GM18861 (cell line): ENCODE results near the gene PNLDC1.
A peak's percentile ranks its signal among the peaks of the same experiment; 100 is the strongest.
"Not testable (repeated sequence)": the region's sequence is repeated elsewhere in the genome, so short reads cannot be mapped to it uniquely, and the experiment has no call there.

Source experiments
- ATAC-seq: cut with Tn5 transposase; IDR thresholded peaks from one replicate; pipeline ENCODE4 v1.9.1; 2021; ENCODE audit not compliant: unreplicated experiment

Gene PNLDC1

DNA sequence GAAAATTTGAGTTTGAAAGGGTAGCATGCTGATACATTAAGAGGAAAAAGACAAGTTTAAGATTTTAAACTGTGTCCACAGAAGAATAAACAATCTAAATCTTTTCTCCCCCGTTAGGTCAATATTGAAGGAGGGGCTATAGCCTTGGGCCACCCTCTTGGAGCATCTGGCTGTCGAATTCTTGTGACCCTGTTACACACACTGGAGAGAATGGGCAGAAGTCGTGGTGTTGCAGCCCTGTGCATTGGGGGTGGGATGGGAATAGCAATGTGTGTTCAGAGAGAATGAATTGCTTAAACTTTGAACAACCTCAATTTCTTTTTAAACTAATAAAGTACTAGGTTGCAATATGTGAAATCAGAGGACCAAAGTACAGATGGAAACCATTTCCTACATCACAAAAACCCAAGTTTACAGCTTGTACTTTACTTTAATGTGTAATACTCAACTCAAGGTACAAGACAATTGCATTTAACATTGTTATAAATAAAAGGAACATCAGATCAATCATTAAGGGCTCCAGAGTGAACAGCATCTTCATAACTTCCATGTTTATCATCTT is 21.5 kb upstream of the PNLDC1 start:
- no peak for ATAC-seq

DNA sequence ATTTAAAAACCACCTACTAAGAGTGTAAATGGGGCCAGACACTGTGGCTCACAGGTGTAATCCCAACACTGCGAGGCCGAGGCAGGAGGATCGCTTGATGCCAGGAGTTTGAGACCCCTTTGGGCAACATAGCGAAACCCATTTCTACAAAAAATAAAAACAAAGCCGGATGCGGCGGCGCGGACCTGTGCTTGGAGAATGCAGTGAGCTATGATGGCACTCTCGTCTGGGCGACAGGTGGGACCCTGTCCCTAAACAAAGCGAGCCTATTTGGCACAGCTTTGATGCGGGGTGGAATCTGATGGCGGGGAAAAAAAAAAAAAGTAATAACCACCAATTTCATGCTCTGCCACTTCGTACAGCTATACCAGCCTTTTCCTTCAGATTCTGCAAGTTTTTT is 11.8 kb upstream of the PNLDC1 start:
- no peak for ATAC-seq

DNA sequence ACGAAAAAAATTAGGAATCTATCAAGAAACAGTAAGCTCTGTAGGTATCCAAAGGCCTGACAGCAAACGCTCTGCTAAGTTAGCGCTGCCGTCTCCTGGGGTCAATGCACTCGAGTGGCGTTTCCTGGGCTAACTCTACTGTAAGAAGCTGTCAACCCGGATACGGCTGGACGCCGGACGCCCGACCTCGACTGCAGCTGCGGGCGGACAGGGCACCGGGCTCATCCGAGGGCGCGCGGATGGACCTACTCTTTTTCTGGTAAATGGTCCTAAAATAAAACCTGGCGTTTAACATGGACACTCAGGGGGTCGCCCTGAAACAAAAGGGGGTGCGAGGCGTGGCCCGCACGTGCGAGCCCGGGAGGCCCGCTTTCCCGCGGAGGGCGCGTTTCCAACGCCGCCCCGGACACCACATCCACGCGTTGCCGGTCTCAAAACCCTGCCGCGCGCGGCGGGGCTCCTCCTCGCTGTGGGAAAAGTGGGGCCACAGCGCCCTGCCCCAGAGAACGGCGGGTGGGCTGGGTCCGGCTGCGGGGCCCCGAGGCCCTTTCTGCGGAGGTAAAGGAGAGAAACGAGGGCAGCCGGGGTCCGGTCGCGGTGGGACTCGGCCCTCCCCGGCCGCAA is 11.2 kb upstream of the PNLDC1 start:
- ATAC-seq: no peak

DNA sequence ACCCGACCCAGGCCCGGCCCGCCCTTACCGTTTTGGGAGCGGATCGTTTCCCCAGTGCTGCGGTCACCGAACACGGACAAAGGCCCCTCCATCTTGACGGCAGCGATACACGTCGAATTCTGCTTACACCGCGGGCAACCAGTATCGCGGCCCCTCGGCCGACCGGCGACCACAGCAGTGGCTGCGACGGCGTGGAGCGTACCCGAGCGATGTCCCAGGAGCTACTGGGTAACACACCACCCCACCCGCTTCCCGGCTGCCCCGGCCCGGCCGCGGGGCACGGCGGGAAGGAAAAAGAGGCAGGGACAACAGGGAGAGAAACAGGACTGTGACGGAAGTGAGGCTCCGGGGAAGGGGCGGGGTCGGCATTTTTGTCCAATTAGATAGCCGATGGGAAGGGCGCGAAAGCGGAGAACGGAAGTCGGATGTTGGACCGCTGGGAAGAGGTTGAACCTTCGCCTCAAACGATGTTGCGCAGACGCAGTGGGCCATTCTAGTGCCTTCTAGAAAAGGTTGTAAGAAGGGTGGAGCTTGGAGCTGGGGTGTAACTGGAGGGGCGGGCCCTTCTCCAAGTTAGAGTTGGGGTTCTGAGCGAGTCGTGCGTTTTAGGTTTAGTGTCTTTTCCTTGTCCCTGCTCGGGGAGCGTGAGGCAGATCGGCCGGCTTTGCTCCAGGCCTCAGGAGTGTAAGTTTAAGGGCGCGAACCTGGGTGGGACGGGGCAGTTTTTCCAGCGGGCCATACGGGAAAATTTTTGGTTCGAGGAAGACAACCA is 10.5 kb upstream of the PNLDC1 start, which contains the start of gene TCP1:
Gene TCP1 (minus strand): TSS at position 226 of the 772 bp plus-strand sequence. CDS start 134 bp downstream, at position 92.
- peak; percentile 71 for ATAC-seq

DNA sequence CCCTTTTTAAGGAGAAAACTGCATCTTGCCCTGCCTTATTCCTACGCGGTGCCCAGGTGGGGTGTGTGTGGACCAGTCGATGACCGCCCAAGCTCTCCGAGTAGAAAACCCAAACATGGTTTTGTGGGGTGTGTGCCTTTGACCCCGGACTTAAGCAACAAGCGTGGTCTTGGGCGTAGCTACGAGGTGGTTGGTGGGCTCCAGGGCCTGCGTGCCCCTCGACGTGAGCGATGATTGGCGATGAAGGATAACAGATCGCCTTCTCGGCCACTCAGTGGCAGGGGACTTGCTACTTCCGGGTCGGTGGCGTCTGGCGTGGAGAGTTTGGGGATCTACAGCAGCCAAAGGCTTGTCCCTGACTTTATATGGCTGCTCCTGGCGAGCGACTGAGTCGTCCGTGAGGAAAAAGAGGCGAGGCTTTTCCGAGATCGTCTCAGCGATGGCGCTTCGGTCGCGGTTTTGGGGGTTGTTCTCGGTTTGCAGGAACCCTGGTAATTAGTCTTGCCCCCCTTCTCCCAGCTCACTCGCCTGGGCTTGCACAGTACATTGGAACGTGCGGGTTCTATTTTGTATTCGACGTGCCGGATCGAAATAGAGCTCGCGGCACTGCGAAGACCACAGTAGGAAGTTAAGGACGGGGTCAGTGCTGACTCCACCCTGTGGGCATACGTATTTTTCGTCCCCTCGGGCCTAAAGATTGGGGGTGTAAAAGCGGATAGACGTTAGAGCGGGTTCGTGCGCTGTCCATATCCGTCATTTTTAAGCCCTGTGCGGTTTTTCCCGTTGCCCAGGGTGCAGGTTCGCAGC is 9.7 kb upstream of the PNLDC1 start, which contains the start of gene MRPL18:
Gene MRPL18 (plus strand): TSS at position 319 of the 807 bp plus-strand sequence. CDS start 121 bp downstream, at position 440.
- ATAC-seq: peak; percentile 81

DNA sequence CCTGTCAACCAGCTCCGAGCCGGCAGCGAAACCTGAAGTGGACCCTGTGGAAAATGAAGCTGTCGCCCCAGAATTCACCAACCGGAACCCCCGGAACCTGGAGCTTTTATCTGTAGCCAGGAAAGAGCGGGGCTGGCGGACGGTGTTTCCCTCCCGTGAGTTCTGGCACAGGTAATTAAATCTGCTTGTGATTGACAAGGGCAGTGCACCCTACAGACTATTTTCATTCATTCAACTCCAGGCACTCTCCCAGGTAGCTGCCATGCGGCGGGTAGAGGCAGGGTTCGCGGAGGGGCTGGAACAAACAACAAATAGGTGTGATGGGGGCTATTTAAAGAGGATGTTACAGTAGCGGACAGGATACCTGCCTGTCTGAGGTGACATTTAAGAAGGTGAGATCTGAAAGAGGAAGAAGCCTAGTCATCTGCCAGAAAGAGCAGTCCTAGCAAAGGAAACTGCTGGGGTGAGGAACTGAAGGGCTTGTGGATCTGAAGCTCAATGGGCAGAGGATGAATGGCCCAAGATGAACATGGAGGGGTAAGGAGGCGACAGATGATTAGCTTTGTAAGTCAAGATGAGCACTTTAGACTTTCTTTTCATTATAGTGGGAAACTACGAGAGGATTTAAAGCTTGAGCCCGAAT is 9.0 kb upstream of the PNLDC1 start:
- no peak for ATAC-seq

DNA sequence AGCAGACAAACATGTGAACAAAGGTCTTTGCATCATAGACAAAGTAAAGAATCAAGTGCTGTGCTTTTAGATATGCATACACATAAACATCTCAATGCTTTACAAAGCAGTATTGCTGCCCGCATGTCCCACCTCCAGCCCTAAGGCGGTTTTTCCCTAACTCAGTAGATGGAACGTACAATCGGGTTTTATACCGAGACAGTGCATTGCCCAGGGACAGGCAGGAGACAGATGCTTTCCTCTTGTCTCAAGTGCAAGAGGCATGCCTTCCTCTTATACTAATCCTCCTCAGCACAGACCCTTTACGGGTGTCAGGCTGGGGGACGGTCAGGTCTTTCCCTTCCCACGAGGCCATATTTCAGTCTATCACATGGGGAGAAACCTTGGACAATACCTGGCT is 5.1 kb upstream of the PNLDC1 start:
- ATAC-seq: not testable (repeated sequence)

DNA sequence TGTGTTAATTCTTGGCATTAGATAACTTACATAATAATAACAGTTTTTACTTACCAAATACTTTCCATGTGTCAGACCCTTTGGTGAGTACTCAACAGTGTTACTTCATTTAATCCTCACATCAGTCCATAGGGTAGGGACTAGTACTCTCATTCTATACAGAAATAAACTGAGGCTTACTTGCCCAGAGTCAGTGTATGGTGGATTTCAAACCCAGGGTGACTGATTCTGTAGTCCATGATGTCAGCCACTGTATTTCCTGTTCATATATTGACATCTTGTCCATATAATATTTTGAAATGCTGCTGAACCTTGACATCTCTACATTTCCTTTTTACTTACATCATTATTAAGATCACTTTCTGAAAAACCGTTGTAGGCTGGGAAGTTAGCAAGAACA is 2.5 kb upstream of the PNLDC1 start:
- no peak for ATAC-seq

DNA sequence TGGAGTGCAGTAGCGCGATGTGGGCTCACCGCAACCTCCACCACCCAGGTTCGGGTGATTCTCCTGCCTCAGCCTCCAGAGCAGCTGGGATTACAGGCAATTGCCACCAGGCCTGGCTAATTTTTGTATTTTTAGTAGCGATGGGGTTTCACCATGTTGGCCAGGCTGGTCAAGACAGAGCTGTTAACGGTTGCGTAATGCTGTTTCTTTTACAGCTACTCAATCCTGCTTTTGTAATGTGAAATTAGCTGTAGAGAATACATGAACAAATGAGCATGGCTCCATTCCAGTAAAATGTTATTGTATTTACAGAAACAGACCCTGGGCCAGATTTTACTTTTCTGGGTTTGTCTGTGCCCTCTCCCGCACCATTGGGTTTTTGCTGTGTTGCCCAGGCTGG is 1.9 kb downstream of the PNLDC1 start:
- no peak for ATAC-seq

DNA sequence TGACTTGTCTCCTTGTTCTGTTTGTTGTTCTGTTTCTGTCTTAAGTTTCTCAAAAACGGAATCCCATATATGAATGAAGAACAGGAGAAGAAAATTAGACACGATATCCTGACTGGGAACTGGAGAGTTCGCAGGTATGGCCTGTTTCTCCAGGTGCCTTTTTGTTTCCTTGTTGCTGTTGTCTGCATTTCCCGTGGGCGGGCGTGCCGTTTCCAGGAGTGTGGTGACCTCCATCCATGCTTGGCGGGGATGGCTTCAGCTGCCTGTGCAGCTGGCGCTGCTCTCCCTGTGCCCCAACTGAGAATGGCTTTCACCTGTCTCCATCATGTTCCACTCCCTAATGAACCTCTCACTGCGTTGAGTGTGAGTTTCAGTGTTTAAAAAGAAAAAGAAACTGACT is 4.4 kb downstream of the PNLDC1 start:
- ATAC-seq: no peak

DNA sequence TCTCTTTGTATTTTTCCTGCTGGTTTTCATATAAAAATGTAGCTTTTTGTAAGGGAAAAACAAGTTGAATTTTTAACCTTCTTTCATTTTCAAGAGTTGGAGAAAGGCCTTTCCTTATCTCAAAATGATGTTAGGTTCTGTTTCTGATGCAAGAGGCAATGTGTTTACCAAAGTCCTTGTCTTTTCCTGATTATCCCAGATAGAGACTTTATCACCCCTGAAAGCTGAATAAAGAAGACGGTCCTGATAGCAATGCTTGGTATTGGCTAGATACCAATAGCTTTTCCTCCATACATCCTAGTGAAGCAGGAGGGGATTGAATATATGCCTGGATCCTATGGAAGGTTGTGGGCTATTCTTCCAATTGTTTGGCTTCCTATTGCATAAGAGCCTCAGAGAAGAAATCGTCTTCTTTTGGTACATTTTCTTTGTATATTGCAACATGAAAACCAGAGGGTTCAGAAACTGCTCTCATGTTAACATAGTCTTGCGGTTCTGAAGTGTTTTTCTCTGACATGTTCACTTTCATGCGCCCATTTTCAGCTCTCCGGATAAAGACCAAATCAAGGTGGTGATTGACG is 5.5 kb downstream of the PNLDC1 start:
- no peak for ATAC-seq

DNA sequence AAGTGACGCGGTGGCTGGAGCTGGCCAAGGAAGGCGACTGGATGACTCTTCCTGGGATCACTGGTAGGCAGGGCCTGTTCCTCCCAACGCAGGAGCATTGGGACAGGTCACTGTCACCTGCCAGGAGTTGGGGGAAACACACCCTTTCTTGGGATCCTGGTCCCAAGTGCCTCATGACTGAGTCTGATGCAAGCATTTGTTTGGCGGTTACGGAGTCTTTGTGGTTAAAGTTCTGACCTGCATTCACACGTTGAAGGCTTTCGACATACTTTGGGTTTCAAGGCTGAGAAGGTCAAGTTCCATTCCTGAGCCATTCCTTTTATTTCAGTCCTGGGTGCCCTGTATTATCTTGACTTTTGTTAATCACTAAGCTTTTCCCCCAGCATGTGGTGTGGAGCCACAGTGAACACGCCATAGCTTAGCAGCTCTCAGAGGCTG is 6.0 kb downstream of the PNLDC1 start:
- ATAC-seq: no peak

DNA sequence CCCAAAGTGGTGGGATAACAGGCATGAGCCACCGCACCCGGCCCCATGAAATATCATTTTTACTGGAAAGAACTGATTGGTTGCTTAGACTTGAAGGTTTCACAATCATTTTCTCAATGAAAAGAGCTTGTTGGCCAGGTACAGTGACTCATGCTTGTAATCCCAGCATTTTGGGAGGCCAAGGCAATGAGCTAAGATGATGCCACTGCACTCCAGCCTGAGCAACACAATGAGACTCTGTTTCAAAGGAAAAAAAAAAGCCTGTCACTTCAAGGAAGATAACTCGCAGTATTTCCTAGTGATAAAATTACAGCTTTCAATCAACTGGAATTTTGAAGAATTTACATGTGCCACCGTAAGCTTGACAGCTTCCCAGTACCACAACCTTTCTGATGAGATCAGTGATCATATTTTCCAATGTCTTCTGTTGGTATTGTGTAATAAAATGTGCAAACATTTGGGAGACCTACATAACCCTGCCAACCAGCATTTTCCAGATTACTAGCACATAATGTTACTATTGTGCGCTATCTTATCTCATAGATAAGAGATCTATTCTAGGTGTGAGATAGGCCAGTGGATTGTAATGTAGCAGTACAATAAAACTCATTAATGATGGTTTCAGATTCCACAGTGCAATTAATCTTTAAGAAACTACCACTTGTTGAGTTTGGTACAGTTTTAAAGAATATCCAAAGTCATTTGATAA is 7.2 kb downstream of the PNLDC1 start:
- ATAC-seq: no peak

DNA sequence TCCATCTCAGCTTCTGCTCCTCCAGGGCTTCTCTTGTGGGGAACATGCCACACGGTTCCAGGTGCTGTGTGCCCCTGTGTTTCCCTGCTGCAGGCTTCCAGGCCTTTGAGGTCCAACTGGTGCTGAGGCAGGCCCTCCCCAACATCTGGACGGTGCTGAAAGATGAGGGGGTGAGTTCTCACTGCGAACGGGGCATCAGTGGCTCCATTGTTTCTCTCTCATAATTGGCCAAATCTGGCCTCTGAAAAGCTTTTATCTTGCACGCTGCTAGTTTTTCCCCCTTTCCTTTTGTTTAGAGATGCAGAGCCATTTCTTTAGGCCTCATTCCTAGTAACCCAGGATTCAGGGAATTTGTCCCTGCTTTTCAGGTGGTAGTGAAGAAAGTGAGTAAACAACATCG is 8.6 kb downstream of the PNLDC1 start:
- no peak for ATAC-seq

DNA sequence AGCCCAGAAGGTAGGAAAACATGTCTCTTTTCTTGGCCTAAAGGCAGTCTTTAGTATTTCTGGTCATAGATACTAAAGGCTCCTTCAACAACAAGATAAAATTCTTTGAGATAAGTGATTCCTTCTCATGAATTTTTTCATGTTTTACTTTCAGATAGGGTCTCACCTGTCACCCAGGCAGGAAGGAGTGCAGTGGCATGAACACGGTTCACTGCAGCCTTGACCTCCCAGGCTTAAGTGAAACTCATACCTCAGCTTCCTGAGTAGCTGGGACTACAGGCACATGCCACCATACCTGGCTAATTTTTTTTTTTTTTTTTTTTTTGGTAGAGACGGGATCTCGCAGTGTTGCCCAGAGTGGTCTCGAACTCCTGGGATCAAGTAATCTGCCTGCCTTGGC is 9.1 kb downstream of the PNLDC1 start:
- ATAC-seq: no peak

DNA sequence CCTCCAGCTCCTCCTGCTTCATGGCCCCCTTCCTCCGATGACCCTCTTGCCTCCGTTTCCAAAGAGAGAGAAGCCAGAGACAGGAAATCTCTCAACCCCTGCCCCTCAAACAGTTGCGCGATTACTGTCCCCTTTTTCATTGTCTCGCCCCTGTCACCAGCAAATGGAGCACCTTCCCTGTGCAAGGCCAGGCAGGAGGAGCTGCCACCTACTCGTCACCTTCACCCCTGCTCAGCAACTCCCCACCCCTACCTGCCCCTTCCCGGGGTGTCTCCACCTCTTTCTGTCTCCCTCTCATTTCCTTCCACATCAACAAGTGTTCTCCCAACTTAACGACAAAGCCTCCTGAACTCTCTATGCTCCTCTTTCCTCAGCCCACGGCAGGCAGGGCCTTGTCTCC is 13.7 kb downstream of the PNLDC1 start:
- no peak for ATAC-seq

DNA sequence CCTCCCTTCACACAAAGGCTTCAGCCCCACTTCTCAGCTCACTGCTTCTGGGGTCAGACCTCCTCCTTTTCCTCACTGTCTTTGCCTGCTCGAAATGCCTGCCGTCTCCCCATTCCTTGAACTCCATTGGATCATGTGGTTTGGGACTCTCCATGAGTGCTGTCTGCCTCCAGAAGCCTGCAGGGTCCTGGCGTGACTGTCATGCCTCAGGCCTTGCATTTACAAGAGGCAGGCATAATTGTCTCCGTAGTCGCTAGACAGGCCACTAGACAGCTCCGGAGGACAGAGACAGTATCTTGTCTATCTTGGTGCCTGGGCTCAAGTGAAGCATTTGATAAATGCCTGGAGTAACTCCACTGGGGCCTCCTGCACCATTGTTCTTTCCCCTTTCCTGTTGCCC is 15.3 kb downstream of the PNLDC1 start:
- ATAC-seq: no peak

DNA sequence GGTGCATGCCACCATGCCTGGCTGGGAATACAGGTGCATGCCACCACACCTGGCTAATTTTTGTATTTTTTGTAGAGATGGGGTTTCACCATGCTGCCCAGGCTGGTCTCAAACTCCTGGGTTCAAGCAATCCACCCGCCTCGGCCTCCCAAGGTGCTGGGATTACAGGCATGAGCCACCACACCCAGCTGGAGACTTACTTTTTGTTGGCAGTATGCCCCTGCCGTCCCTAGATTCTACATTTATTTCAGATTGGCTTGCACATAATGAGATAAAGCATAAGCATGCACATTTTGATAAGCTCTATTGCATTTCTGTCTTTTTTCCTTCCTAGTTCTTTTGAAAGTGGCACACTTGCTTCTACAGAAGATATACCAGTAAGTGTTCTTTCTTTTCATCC is 16.7 kb downstream of the PNLDC1 start:
- not testable (repeated sequence) for ATAC-seq

DNA sequence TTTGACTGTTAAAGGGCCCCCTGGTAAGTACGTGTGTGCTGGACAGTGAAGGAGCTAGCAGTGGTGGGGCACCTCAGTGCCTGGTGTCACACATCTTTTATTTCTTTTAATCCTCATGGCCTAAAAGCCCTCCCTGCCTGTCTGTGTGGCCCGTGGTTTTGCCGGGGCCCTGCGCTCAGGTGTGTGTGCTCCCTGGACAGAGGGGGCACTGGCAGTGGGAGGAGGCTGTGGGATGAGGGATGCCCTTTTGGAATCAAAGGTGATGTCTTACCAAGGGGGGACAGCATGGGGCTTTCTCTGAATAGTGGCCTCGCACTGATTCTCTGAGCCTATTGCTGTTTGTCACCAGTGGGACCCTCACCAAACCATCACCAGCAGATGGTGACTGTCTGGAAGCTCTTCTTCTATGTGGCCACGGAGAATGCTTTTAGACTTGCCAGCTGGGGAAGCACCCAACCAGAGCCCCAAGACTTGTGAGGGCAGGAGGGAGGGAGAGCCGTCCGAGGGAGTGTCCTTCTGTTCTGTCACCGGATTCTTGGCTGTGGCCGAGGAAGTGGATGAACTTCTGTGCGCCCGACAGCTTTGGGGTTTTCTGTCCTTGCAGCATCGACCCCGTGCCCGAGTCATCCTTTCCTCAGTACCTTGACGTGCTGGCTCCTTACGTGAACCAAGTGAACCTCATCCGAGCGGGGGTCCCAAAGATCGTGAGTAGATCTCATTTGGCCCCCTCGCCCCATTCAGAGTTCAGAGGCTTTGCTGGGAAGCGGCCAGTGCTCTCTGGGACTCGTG is 18.1 kb downstream of the PNLDC1 start:
- ATAC-seq: no peak
